Stimulated activated naive B cell treated with anti-CD40 and anti-IgM and Interleukin-4, amounts not matched to agents 10 μg/mL and 1 μg/mL and 100 μg/mL, for 72 hours (primary cell): Measurements from ENCODE around the gene SIAH3.

Experiments
- ATAC-seq, 2 donors: fragments of 150-1000 bp; cut with Tn5 transposase; replicated peaks; 2 replicates each; pipeline ENCODE4 v1.10.0; 2021; ENCODE audit warnings: moderate library complexity in 1 of 2
- DNase-seq: peaks from one replicate; pipeline ENCODE4 v3.0.0; 2021
- H3K27ac Mint-ChIP-seq: one replicate; pipeline ENCODE4 v1.8.0; 2022; ENCODE audit warnings: mild to moderate bottlenecking, mixed read lengths
- H3K27me3 Mint-ChIP-seq, 2 donors: one replicate each; pipeline ENCODE4 v1.8.0; 2022; ENCODE audit warnings: mixed read lengths in 2 of 2
- H3K36me3 Mint-ChIP-seq, 2 donors: one replicate each; pipeline ENCODE4 v1.8.0; 2022; ENCODE audit warnings: mixed read lengths in 2 of 2, mild to moderate bottlenecking in 1 of 2
- H3K4me1 Mint-ChIP-seq, 2 donors: one replicate each; pipeline ENCODE4 v1.8.0; 2022; ENCODE audit warnings: mixed read lengths in 2 of 2, mild to moderate bottlenecking in 1 of 2
- H3K4me3 Mint-ChIP-seq, 2 donors: one replicate each; pipeline ENCODE4 v1.8.0; 2022; ENCODE audit warnings: mild to moderate bottlenecking in 2 of 2, mixed read lengths in 2 of 2, moderate library complexity in 1 of 2
- H3K9me3 Mint-ChIP-seq, 2 donors: one replicate each; pipeline ENCODE4 v1.8.0; 2022; ENCODE audit warnings: mixed read lengths in 2 of 2, mild to moderate bottlenecking in 1 of 2

SIAH3 gene

DNA sequence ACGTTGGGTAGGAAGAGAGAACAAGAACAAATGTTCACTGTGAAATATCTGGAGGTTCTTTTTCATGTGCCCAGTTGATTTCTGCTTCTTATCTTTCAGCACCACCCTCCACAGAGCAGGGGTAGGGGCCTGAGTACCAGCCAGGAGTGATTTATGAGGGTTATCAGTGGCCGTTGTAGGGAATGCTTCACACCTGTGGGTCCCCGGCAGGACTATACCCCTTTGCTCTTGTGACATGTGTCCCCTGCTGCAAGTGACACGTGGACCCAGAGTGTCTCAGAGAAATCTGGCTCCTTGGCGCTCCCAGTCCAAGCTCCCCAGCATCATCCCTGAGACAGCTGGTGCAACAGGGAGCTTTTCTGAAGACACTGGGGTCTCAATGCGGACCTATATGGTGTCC lies 29.7 kb downstream of the SIAH3 start:
- no peak overlapping the region for H3K4me3 Mint-ChIP-seq
- no peaks in the 10 kb centered on the region for H3K4me1 Mint-ChIP-seq
- no peaks in the 10 kb centered on the region for H3K27me3 Mint-ChIP-seq
- H3K27ac Mint-ChIP-seq: no peak overlapping the region
- ATAC-seq (no peak), DNase-seq (no peak)
- peaks cover 0 to 1% of the 10 kb centered on the region in 2 donors for H3K9me3 Mint-ChIP-seq
- H3K36me3 Mint-ChIP-seq: no peaks in the 10 kb centered on the region

DNA sequence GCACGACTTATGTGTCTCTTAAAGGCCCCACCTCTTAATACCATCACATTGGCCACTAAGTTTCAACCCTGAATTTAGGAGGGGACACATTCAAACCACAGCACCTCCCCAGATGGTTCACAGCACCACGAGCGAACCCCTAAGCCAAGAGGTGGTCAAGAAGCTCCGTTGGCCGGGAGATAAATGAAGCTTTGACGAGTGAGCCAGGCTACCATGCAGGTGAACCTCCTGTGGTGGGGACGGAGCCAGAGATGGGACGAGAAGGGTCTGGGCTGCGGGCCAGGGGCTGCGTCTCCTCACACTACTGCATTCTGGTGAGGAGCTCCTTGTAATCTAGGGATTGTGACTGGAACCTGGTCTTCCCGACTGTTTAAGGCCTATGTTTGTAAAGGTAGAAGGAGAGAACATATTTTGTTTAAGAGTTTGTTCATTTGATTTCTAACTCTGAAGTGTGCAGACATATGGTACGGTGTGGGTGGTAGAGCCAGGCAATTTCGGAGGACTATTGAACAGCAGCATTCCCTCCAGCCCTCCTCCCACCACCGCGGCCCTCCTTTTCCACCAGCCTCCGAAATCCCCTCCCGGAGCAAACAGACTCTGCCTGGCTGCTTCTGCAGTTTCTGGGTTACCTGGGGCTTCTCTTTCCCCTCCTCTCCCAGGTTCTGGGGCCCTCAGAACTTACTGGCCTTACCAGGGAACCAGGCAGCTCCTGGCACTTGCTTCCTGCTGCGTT lies 31.3 kb downstream of the SIAH3 start:
- Mint-ChIP-seq H3K9me3 (peaks cover 0 to 1% of the 10 kb centered on the region in 2 donors), H3K27me3 (no peaks in the 10 kb centered on the region)

GRCh38 chr13:45817833-45818232 lies 33.7 kb downstream of the SIAH3 start:
- Mint-ChIP-seq H3K36me3 (no peaks in the 10 kb centered on the region), H3K9me3 (peaks cover 0 to 1% of the 10 kb centered on the region in 2 donors)

More for the DNA sequence above, 31.3 kb downstream of the SIAH3 start:
- no peak overlapping the region for H3K27ac Mint-ChIP-seq
- DNase-seq: no peak
- no peaks in the 10 kb centered on the region for H3K4me1 Mint-ChIP-seq
- H3K36me3 Mint-ChIP-seq: no peaks in the 10 kb centered on the region
- no peak overlapping the region for H3K4me3 Mint-ChIP-seq
- ATAC-seq: no peak

GRCh38 chr13:45816427-45816826 lies 35.1 kb downstream of the SIAH3 start:
- ATAC-seq (no peak), DNase-seq (no peak)
- Mint-ChIP-seq H3K9me3 (peaks cover 0 to 1% of the 10 kb centered on the region in 2 donors), H3K36me3 (no peaks in the 10 kb centered on the region), H3K4me1 (no peaks in the 10 kb centered on the region), H3K27ac (no peak overlapping the region), H3K27me3 (no peaks in the 10 kb centered on the region), H3K4me3 (no peak overlapping the region)

More at GRCh38 chr13:45817833-45818232, 33.7 kb downstream of the SIAH3 start:
- Mint-ChIP-seq H3K27ac (no peak overlapping the region), H3K27me3 (no peaks in the 10 kb centered on the region), H3K4me1 (no peaks in the 10 kb centered on the region), H3K4me3 (no peak overlapping the region)
- no peak for ATAC-seq
- no peak for DNase-seq

DNA sequence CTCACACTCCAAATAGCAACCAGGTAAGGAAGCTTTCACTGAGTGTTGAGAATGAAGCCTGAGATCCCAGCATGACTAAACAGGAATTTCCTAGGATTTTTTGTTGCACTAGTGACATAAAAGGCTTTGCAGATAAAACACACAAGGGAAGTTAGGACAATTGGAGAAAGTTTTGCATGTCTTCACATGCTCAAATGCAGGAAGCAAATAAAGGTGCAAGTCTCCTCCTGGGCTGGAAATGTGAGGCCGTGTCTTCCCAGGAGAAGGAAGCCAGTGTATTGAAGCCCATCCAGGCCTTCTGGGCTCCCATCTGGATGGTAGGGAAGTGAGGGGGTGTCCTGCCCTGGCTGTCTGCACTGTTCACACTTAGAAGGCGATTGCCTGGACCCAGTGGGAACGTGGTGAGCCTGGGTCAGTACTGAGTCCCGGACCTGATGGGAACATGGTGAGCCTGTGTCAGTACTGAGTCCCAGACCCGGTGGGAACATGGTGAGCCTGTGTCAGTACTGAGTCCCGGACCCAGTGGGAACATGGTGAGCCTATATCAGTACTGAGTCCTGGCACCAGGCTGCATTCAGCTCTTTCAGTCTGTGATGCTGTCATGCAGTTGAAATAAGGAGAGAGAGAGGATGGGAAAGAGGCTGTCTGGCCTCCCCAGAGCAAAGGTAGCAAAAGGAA lies 38.7 kb downstream of the SIAH3 start:
- no peaks in the 10 kb centered on the region for H3K27me3 Mint-ChIP-seq
- no peaks in the 10 kb centered on the region for H3K4me1 Mint-ChIP-seq
- H3K36me3 Mint-ChIP-seq: no peaks in the 10 kb centered on the region

DNA sequence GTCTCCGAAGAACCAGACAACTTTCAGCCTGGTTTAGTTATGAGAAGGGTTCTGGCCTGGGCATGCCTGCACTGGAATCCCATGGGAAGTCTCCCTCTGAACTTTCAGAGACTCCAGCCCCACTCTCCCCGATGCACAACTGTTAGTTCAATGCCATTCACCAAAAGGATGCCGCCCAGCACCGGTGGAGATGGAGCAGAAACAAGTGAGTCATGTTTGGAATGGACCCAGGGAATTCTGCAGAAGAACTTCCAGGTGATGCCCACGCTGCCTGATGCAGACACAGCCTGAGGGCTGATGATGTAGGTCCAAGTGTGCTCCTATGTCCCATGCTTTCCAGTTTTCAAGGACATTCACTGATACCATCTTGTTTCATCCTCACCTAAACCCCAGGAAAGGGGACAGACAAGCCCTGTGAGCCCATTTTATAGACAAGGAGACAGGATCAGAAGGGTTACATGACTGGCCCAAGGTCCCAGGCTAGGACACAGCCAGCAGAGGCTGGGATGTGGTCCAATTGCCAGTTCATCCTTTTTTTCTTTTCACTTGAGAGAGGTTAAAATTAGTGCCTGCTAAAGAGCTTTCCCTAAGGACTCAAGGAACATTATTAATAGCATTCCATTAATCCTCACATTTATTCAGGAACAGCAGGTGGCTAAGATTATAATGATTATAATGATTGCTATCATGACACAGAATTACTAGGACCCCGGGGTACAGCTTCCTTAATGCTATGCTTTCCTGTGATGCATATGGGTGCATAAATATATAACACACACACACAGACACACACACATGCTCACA lies 39.5 kb downstream of the SIAH3 start:
- H3K27me3 Mint-ChIP-seq: no peaks in the 10 kb centered on the region
- H3K4me1 Mint-ChIP-seq: no peaks in the 10 kb centered on the region
- ATAC-seq: no peak
- H3K27ac Mint-ChIP-seq: no peak overlapping the region
- DNase-seq: no peak
- no peaks in the 10 kb centered on the region for H3K36me3 Mint-ChIP-seq
- no peaks in the 10 kb centered on the region for H3K9me3 Mint-ChIP-seq
- H3K4me3 Mint-ChIP-seq: no peak overlapping the region

More for the DNA sequence above, 38.7 kb downstream of the SIAH3 start:
- DNase-seq (no peak), ATAC-seq (peak; percentile 2 to 22)
- no peak overlapping the region for H3K27ac Mint-ChIP-seq
- H3K4me3 Mint-ChIP-seq: no peak overlapping the region
- no peaks in the 10 kb centered on the region for H3K9me3 Mint-ChIP-seq

DNA sequence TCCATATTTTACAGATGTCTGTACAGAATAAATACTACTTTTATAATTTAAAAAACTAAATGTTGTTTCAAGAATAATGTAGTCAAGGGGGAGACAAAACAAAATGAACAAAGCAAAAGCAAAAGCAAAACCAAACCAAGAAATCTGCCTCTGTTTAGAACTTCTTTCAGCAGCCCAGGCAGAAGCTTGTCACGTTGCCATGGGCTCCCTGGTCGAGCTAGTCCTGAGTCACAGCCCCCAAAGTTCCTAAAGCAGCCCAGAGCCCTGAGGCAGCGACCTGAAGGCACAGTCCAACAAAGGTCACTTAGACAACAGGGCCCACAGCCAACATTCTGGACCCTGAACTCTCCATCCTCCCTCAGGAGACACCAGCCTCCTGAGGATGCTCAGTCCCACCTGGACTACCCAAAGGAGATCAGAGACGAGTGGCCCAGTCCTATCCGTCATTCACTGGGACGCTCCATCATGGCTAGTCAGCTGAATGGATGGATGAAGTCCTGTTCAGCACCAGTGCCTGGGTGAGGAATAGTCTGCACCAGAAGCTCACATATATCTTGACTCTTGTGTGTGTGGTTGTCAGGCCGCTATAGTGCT lies 41.7 kb downstream of the SIAH3 start:
- ATAC-seq: no peak
- Mint-ChIP-seq H3K27ac (no peak overlapping the region), H3K27me3 (no peaks in the 10 kb centered on the region)

DNA sequence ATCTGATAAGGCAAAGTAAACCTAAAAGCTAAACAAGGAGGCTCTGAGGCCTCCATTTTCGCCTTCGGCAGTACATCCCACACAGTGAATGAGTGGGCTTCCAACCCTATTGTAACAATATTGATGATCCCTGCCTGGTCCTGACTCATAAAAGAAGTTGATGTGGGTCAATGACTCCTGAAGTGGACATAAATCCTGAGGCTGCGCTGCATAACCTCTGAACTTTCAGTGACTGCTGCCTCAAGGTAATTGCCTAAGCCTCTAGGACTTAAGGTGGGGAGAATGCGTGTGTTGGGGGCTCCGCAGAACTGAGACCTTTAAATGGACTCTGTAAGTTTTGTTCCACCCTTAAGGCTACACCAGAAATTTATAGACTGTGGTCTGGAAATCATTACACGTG lies 42.6 kb downstream of the SIAH3 start:
- Mint-ChIP-seq H3K4me3 (no peak overlapping the region), H3K27me3 (no peaks in the 10 kb centered on the region), H3K4me1 (no peaks in the 10 kb centered on the region), H3K9me3 (peaks cover 0 to 1% of the 10 kb centered on the region in 2 donors), H3K27ac (no peak overlapping the region), H3K36me3 (no peaks in the 10 kb centered on the region)
- DNase-seq: no peak
- no peak for ATAC-seq

More for the DNA sequence above, 41.7 kb downstream of the SIAH3 start:
- Mint-ChIP-seq H3K4me1 (no peaks in the 10 kb centered on the region), H3K4me3 (no peak overlapping the region), H3K9me3 (peaks cover 0 to under 1% of the 10 kb centered on the region in 2 donors), H3K36me3 (no peaks in the 10 kb centered on the region)
- no peak for DNase-seq

DNA sequence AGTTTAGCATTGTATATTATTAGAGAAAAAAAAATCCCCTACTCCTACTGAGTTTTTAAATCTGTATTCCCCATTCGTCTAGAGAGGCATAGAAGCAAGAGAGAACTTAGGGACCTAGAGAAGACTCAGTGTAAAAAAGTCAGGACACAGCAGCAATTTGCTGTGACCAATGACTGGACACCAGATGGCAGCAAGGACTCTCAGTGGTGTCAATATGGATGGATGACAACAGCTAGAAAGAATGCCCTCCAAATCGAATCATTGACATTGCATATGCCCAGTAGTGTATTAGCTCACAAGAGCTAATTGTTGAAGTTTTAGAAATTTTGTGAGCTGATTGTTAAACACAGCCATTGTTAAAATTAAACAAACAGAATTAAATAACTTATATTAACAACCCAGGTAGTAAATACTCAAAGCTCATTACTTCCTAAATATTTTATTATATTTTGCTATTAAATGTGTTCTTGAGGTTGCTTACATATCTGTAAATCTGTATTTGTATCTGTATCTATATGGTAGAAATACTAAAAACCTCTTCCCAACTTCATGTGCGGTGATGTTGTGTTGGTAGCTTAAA lies 43.9 kb downstream of the SIAH3 start:
- Mint-ChIP-seq H3K9me3 (peaks cover 0 to 1% of the 10 kb centered on the region in 2 donors), H3K36me3 (no peaks in the 10 kb centered on the region), H3K4me3 (no peak overlapping the region), H3K4me1 (no peaks in the 10 kb centered on the region), H3K27ac (no peak overlapping the region), H3K27me3 (no peaks in the 10 kb centered on the region)
- ATAC-seq (peak; percentile 49 to 67), DNase-seq (no peak)

- Mint-ChIP-seq H3K27me3 (peaks cover 0 to 4% of the 10 kb centered on the region in 2 donors), H3K4me1 (no peaks in the 10 kb centered on the region), H3K9me3 (peaks cover 0 to 1% of the 10 kb centered on the region in 2 donors), H3K27ac (no peak overlapping the region), H3K36me3 (no peaks in the 10 kb centered on the region), H3K4me3 (no peak overlapping the region)
- ATAC-seq (no peak), DNase-seq (no peak)
Measured at GRCh38 chr13:45800485-45800884, 51.1 kb downstream of the SIAH3 start.

- Mint-ChIP-seq H3K27me3 (peaks cover 0 to 4% of the 10 kb centered on the region in 2 donors), H3K36me3 (no peaks in the 10 kb centered on the region)
- no peak for DNase-seq
Measured at GRCh38 chr13:45799451-45799850, 52.1 kb downstream of the SIAH3 start.

GRCh38 chr13:45798851-45799250 lies 52.7 kb downstream of the SIAH3 start:
- ATAC-seq (no peak), DNase-seq (no peak)
- Mint-ChIP-seq H3K27me3 (peaks cover 0 to 4% of the 10 kb centered on the region in 2 donors), H3K27ac (no peak overlapping the region), H3K4me3 (no peak overlapping the region), H3K4me1 (no peaks in the 10 kb centered on the region), H3K36me3 (no peaks in the 10 kb centered on the region), H3K9me3 (peaks cover 0 to under 1% of the 10 kb centered on the region in 2 donors)

More at GRCh38 chr13:45799451-45799850, 52.1 kb downstream of the SIAH3 start:
- no peak for ATAC-seq
- Mint-ChIP-seq H3K4me3 (no peak overlapping the region), H3K27ac (no peak overlapping the region), H3K4me1 (no peaks in the 10 kb centered on the region), H3K9me3 (no peaks in the 10 kb centered on the region)

GRCh38 chr13:45796426-45797235 lies 54.9 kb downstream of the SIAH3 start:
- H3K4me1 Mint-ChIP-seq: no peaks in the 10 kb centered on the region
- H3K4me3 Mint-ChIP-seq: no peak overlapping the region
- DNase-seq (no peak), ATAC-seq (no peak)
- H3K27ac Mint-ChIP-seq: no peak overlapping the region
- no peaks in the 10 kb centered on the region for H3K36me3 Mint-ChIP-seq
- peaks cover 0 to 4% of the 10 kb centered on the region in 2 donors for H3K9me3 Mint-ChIP-seq
- peaks cover 0 to 4% of the 10 kb centered on the region in 2 donors for H3K27me3 Mint-ChIP-seq
